ENCODE measurements around the gene PEAK3. TPM values are rescaled to one million over a fixed set of nuclear protein-coding genes. Genes with fewer than 3 reads are reported as not detected.

Gene PEAK3
- total and polyA plus RNA-seq, 7 donors = 0.01 to 0.20 (median 0.13) TPM; not detected in 1

DNA sequence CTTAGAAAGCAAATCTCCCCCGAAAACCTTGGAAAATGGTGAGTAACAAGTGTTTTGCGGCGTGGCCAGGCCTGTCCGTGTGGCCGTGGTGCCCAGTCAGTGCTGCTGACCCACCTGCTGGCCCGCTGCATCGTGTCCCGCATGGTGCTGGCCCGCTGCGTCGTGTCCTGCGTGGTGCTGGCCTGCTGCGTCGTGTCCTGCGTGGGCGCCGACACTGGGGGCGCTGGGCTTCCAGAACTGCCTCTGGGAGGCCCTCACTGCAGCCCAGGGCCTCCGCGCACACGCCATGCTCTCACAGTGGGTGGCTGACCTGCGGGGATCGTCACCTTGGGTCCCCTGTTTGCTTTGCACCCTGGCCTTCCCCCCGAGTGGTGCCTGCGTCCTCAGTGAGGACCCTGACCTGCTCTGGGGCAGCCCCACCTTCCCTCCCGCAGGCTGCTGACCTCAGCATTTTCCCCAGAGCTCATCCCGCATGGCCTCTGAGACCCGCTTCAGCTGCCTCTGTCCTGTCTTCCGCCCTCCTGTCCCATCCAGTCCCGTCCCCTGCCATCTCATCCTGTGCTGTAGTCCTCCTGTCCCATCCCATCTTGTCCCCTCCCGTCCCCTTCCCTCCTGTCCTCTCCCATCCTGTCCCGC lies 56.4 kb downstream of the PEAK3 start:
- TF ChIP-seq, protein P1, sequence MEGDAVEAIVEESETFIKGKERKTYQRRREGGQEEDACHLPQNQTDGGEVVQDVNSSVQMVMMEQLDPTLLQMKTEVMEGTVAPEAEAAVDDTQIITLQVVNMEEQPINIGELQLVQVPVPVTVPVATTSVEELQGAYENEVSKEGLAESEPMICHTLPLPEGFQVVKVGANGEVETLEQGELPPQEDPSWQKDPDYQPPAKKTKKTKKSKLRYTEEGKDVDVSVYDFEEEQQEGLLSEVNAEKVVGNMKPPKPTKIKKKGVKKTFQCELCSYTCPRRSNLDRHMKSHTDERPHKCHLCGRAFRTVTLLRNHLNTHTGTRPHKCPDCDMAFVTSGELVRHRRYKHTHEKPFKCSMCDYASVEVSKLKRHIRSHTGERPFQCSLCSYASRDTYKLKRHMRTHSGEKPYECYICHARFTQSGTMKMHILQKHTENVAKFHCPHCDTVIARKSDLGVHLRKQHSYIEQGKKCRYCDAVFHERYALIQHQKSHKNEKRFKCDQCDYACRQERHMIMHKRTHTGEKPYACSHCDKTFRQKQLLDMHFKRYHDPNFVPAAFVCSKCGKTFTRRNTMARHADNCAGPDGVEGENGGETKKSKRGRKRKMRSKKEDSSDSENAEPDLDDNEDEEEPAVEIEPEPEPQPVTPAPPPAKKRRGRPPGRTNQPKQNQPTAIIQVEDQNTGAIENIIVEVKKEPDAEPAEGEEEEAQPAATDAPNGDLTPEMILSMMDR (IDR thresholded peaks at IDR 0.05) = no peak
- Histone ChIP-seq H3K36me3 (ENCODE audit: insufficient read depth in 1 of 2, low read depth in 1 of 2) (peaks cover 13 to 89% of the 10 kb centered on the region in 2 donors), H3K4me1 (peaks cover 7% of the 10 kb centered on the region), H3K27ac (no peak overlapping the region), H3K27me3 (ENCODE audit: insufficient read depth in 3 of 3, low read length in 2 of 3) (no peaks in the 10 kb centered on the region), H3K9me3 (no peaks in the 10 kb centered on the region), H3K4me3 (no peak overlapping the region)
- DNase-seq (no peak), ATAC-seq (no peak)
- 95 to 96% (median 96%) methylated on average over 26 to 32 of the region's 32 CpGs for WGBS, 3 donors
- intact Hi-C loops (cut with DNase I) = loop anchor here in 1 of 2 donors (5.0 kb wide), 1 partner anchor 33 kb away; no protein-coding TSS in a partner anchor

DNA sequence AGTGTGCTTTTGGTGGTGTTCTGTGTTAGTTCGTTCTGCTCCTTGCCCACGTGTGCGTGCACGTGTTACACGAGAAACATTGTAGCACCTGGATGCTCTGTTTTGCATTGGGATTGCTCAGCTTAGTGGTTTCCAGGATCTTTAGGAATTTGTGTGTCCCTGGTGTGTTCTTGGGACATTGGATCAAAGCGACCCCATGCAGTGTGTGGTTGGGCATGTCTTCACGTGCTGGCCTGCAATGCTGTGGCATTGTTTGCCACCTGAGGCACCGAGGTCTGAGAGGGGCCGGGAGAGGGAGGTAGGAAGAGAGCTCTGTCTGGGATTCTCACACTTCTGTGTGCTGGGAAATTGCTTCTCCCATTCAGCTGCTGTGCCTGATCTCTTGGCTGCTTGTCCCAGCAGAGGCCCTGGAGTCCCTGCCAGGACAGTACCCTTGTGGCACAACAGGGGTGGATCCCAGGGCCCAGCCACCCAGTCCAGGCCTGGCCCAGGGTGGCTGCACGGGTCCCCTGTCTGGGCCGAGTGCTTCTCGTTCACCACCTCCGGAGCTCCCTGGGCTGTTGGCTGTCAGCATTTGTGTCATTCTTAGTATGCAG lies 57.1 kb downstream of the PEAK3 start:
- ATAC-seq = no peak

More for the DNA sequence above, 57.1 kb downstream of the PEAK3 start:
- no peaks in the 10 kb centered on the region for H3K9me3 ChIP-seq
- no peak overlapping the region for H3K27ac ChIP-seq
- TF ChIP-seq, protein P1 (IDR thresholded peaks at IDR 0.05) = no peak
- WGBS, 3 donors = 78 to 83% (median 81%) methylated on average over 13 of the region's 13 CpGs
- no peaks in the 10 kb centered on the region for H3K27me3 ChIP-seq (ENCODE audit: insufficient read depth in 3 of 3, low read length in 2 of 3)
- H3K36me3 ChIP-seq (ENCODE audit: insufficient read depth in 1 of 2, low read depth in 1 of 2) = peaks cover 10 to 89% of the 10 kb centered on the region in 2 donors
- H3K4me1 ChIP-seq = peaks cover 5% of the 10 kb centered on the region
- intact Hi-C loops (cut with DNase I) = loop anchor here in 1 of 2 donors (5.0 kb wide), 1 partner anchor 33 kb away; no protein-coding TSS in a partner anchor
- H3K4me3 ChIP-seq = no peak overlapping the region
- DNase-seq = no peak

Other genes with a start within 250 kb of the PEAK3 start
- 1,000 to 10,000 TPM in 2 of 4 donors, 100 to 1,000 TPM in 2; 793 to 2,795 (median 946) TPM for gene MKNK2, start 230.9 kb downstream of the PEAK3 start, total RNA-seq
- 1,000 to 10,000 TPM in 2 of 3 donors, 100 to 1,000 TPM in 1; 888 to 1,268 (median 1,190) TPM for gene MKNK2, start 230.9 kb downstream of the PEAK3 start, polyA plus RNA-seq
- gene MOB3A, start 185.8 kb downstream of the PEAK3 start, total RNA-seq = 10 to 100 TPM in 3 of 4 donors, 1 to 10 TPM in 1; 9.9 to 19.8 (median 17.2) TPM
- gene MOB3A, start 185.8 kb downstream of the PEAK3 start, polyA plus RNA-seq = 10 to 100 TPM in 2 of 3 donors, 1 to 10 TPM in 1; 8.3 to 13.5 (median 11.3) TPM
- 1 to 10 TPM in 3 of 4 donors, under 1 TPM in 1; 0.89 to 2.8 (median 1.4) TPM for gene IZUMO4, start 185.3 kb downstream of the PEAK3 start, total RNA-seq
- gene IZUMO4, start 185.3 kb downstream of the PEAK3 start, polyA plus RNA-seq = 1 to 10 TPM in 2 of 3 donors, under 1 TPM in 1; 0.69 to 3.0 (median 2.0) TPM
- 100 to 1,000 TPM in 2 of 4 donors, 10 to 100 TPM in 2; 71.9 to 103 (median 91.4) TPM for gene AP3D1, start 130.6 kb downstream of the PEAK3 start, total RNA-seq
- gene AP3D1, start 130.6 kb downstream of the PEAK3 start, polyA plus RNA-seq = 100 to 1,000 TPM in 1 of 3 donors, 10 to 100 TPM in 2; 51.5 to 120 (median 76.0) TPM
- 10 to 100 TPM; 11.2 to 25.9 (median 22.1) TPM for gene DOT1L, start 118.2 kb downstream of the PEAK3 start, total RNA-seq
- gene DOT1L, start 118.2 kb downstream of the PEAK3 start, polyA plus RNA-seq = 10 to 100 TPM in 2 of 3 donors, 1 to 10 TPM in 1; 7.6 to 16.3 (median 15.5) TPM
- 10 to 100 TPM; 54.9 to 65.5 (median 60.0) TPM for gene PLEKHJ1, start 45.8 kb downstream of the PEAK3 start, total RNA-seq
- 100 to 1,000 TPM in 1 of 3 donors, 10 to 100 TPM in 2; 80.6 to 146 (median 95.3) TPM for gene PLEKHJ1, start 45.8 kb downstream of the PEAK3 start, polyA plus RNA-seq
- gene SF3A2, start 45.4 kb downstream of the PEAK3 start, total RNA-seq = 10 to 100 TPM; 31.1 to 46.8 (median 40.2) TPM
- gene SF3A2, start 45.4 kb downstream of the PEAK3 start, polyA plus RNA-seq = 10 to 100 TPM; 25.9 to 33.6 (median 28.9) TPM
- gene AMH, start 32.9 kb downstream of the PEAK3 start, total RNA-seq = 1 to 10 TPM; 1.9 to 3.6 (median 2.7) TPM
- gene AMH, start 32.9 kb downstream of the PEAK3 start, polyA plus RNA-seq = 1 to 10 TPM in 1 of 3 donors, under 1 TPM in 2; 0.38 to 2.4 (median 0.53) TPM
- 100 to 1,000 TPM; 107 to 191 (median 162) TPM for gene JSRP1, start 25.8 kb downstream of the PEAK3 start, total RNA-seq
- gene JSRP1, start 25.8 kb downstream of the PEAK3 start, polyA plus RNA-seq = 100 to 1,000 TPM; 110 to 271 (median 130) TPM
- gene LINGO3, start 26.0 kb upstream of the PEAK3 start, total RNA-seq = not detected
- under 1 TPM in 1 of 3 donors, not detected in 2; 0.04 TPM for gene LINGO3, start 26.0 kb upstream of the PEAK3 start, polyA plus RNA-seq
- gene LSM7, start 46.4 kb upstream of the PEAK3 start, total RNA-seq = 10 to 100 TPM; 42.2 to 89.8 (median 47.8) TPM
- 100 to 1,000 TPM; 128 to 323 (median 141) TPM for gene LSM7, start 46.4 kb upstream of the PEAK3 start, polyA plus RNA-seq
- gene SPPL2B, start 46.5 kb upstream of the PEAK3 start, total RNA-seq = 10 to 100 TPM; 21.1 to 38.0 (median 27.7) TPM
- gene SPPL2B, start 46.5 kb upstream of the PEAK3 start, polyA plus RNA-seq = 10 to 100 TPM; 11.4 to 22.1 (median 19.4) TPM
- under 1 TPM in 1 of 4 donors, not detected in 3; 0.17 TPM for gene TMPRSS9, start 78.1 kb upstream of the PEAK3 start, total RNA-seq
- gene TMPRSS9, start 78.1 kb upstream of the PEAK3 start, polyA plus RNA-seq = not detected
- 100 to 1,000 TPM in 1 of 4 donors, 10 to 100 TPM in 3; 70.3 to 110 (median 92.2) TPM for gene TIMM13, start 145.4 kb upstream of the PEAK3 start, total RNA-seq
- 100 to 1,000 TPM in 2 of 3 donors, 10 to 100 TPM in 1; 83.6 to 254 (median 138) TPM for gene TIMM13, start 145.4 kb upstream of the PEAK3 start, polyA plus RNA-seq
- 10 to 100 TPM; 11.4 to 28.6 (median 22.7) TPM for gene LMNB2, start 174.8 kb upstream of the PEAK3 start, total RNA-seq
- 10 to 100 TPM; 27.6 to 40.3 (median 38.1) TPM for gene LMNB2, start 174.8 kb upstream of the PEAK3 start, polyA plus RNA-seq
- 10 to 100 TPM; 10.9 to 63.1 (median 25.6) TPM for gene GADD45B, start 194.0 kb upstream of the PEAK3 start, total RNA-seq
- 10 to 100 TPM; 14.1 to 94.1 (median 19.3) TPM for gene GADD45B, start 194.0 kb upstream of the PEAK3 start, polyA plus RNA-seq